HEK293T (cell line): ENCODE results near the gene HTR1D.

Experiments
- FOXK2 ChIP-seq: fragments of 450-650 bp; IDR thresholded peaks from 2 replicates; pipeline ENCODE4 v1.6.1; 2016; ENCODE audit warnings: mild to moderate bottlenecking
- ZNF384 ChIP-seq: fragments of 450-650 bp; IDR thresholded peaks from 2 replicates; pipeline ENCODE4 v1.6.1; 2016

DNA sequence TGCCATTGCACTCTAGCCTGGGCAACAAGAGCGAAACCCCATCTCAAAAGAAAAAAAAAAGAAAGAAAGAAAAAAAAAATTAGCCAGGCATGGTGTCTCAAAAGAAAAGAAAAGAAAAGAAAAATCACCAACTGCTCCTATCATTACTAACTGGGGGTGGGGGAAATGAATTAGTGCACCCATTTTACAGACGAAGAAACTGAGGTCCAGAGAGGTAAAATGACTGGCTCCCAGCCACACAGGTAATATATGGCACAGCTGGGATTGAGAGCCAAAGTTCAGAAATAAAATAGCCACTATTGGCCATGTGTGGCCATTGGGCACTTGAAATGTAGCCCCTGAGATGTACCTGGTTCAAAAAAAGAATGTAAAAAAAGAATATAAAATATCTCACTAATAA, 8.8 kb downstream of the HTR1D start:
- TF ChIP-seq ZNF384 (no peak), FOXK2 (no peak)
